Upper lobe of right lung (tissue), 1 donor: ENCODE data around the gene POLN. TPM values are rescaled to one million over a fixed set of nuclear protein-coding genes. Genes with fewer than 3 reads are reported as not detected.

Source experiments
- ATAC-seq: fragments of 200-7000 bp; cut with Tn5 transposase; one replicate; pipeline ENCODE4 v1.9.1; 2020; ENCODE audit warnings: mild to moderate bottlenecking, moderate library complexity
- DNase-seq: peaks from one replicate; pipeline ENCODE4 v3.0.0-alpha.2; 2020
- H3K27ac ChIP-seq: fragments of 200-600 bp; one replicate; pipeline ENCODE4 v1.8.0; 2022
- H3K27me3 ChIP-seq: fragments of 200-600 bp; one replicate; pipeline ENCODE4 v1.8.0; 2022; ENCODE audit warnings: mild to moderate bottlenecking
- H3K36me3 ChIP-seq: fragments of 200-600 bp; one replicate; pipeline ENCODE4 v1.8.0; 2022
- H3K4me1 ChIP-seq: fragments of 200-600 bp; one replicate; pipeline ENCODE4 v1.8.0; 2022
- H3K4me3 ChIP-seq: fragments of 200-600 bp; one replicate; pipeline ENCODE4 v1.8.0; 2022; ENCODE audit warnings: mild to moderate bottlenecking
- H3K9me3 ChIP-seq: fragments of 200-600 bp; one replicate; pipeline ENCODE4 v1.8.0; 2022
- CTCF ChIP-seq: fragments of 200-600 bp; IDR thresholded peaks from one replicate; pipeline ENCODE4 v1.8.0; 2022; ENCODE audit warnings: antibody characterized with exemption
- intact Hi-C: fragments of 100-400 bp; cut with DNase I; formaldehyde crosslinking; loops from one replicate; pipeline ENCODE4 v1.11.0; 2022
- total RNA-seq: library from RNA; stranded (reverse); fragmentation: NEBNext Ultra II Directional; extraction: Animal tissue kit (Norgen Biotek cat#: 25700); gene quantifications from one replicate; pipeline ENCODE4 v1.2.1, GENCODE V29; 2021
- donor health status: DM: no; HTN: yes; CAD: no; lungs with severe emphysema.

The POLN gene
- total RNA-seq, 1 donor from 2014 or later = 2.7 TPM

GRCh38 chr4:2262944-2263250 lies 21.0 kb upstream of the POLN start:
- Histone ChIP-seq H3K4me3 (peak overlapping the region; percentile 74), H3K27me3 (no peaks in the 10 kb centered on the region), H3K9me3 (no peaks in the 10 kb centered on the region), H3K27ac (peak overlapping the region; percentile 93), H3K4me1 (peaks cover 59% of the 10 kb centered on the region), H3K36me3 (peaks cover 11% of the 10 kb centered on the region)
- DNase-seq (no peak), ATAC-seq (no peak)
- intact Hi-C loops = no loop called here
- TF ChIP-seq CTCF = no peak

GRCh38 chr4:2262145-2262943 lies 20.4 kb upstream of the POLN start:
- no peak for TF ChIP-seq CTCF
- Histone ChIP-seq H3K4me1 (peaks cover 65% of the 10 kb centered on the region), H3K9me3 (no peaks in the 10 kb centered on the region), H3K27ac (peak overlapping the region; percentile 93), H3K4me3 (peak overlapping the region; percentile 92), H3K27me3 (no peaks in the 10 kb centered on the region), H3K36me3 (peaks cover 11% of the 10 kb centered on the region)
- DNase-seq (peak; percentile 100), ATAC-seq (peak; percentile 94)
- intact Hi-C loops = no loop called here

- Histone ChIP-seq H3K4me3 (peak within 1 kb of the TSS; percentile 92), H3K4me1 (peaks cover 70% of the 10 kb centered on the region), H3K36me3 (peaks cover 11% of the 10 kb centered on the region), H3K9me3 (no peaks in the 10 kb centered on the region), H3K27ac (peak within 1 kb of the TSS; percentile 93), H3K27me3 (no peaks in the 10 kb centered on the region)
- no peak for ATAC-seq
- intact Hi-C loops = no loop called here
- no peak for DNase-seq
- no peak for TF ChIP-seq CTCF
Measured at GRCh38 chr4:2261853-2262144, 19.9 kb upstream of the POLN start, which contains the start of gene MXD4. Gene MXD4, minus strand, starts transcription at chr4:2262109. Its CDS starts 129 bp downstream, at chr4:2261980.

GRCh38 chr4:2261110-2261852 lies 19.4 kb upstream of the POLN start:
- H3K36me3 ChIP-seq = peaks cover 11% of the 10 kb centered on the region
- H3K4me1 ChIP-seq = peaks cover 70% of the 10 kb centered on the region
- peak; percentile 84 for DNase-seq
- no peak for TF ChIP-seq CTCF
- ATAC-seq = peak; percentile 24
- no peaks in the 10 kb centered on the region for H3K9me3 ChIP-seq
- H3K27ac ChIP-seq = peak overlapping the region; percentile 91
- no peaks in the 10 kb centered on the region for H3K27me3 ChIP-seq
- peak overlapping the region; percentile 92 for H3K4me3 ChIP-seq
- intact Hi-C loops = no loop called here

- intact Hi-C loops = no loop called here
- TF ChIP-seq CTCF = no peak
- H3K27me3 ChIP-seq = no peaks in the 10 kb centered on the region
- H3K4me3 ChIP-seq = peak overlapping the region; percentile 92
- no peaks in the 10 kb centered on the region for H3K9me3 ChIP-seq
- peak overlapping the region; percentile 91 for H3K27ac ChIP-seq
- H3K4me1 ChIP-seq = peaks cover 70% of the 10 kb centered on the region
- peaks cover 11% of the 10 kb centered on the region for H3K36me3 ChIP-seq
- ATAC-seq (no peak), DNase-seq (peak; percentile 62)
Measured at GRCh38 chr4:2260344-2261109, 18.6 kb upstream of the POLN start.
